H1 (cell line): ENCODE results near the gene ASXL2. TPM values are rescaled to one million over a fixed set of nuclear protein-coding genes. Genes with fewer than 3 reads are reported as not detected.

ENCODE experiments used
- SAP30 ChIP-seq: fragments of 300-600 bp; sonication (generic); IDR thresholded peaks from 2 replicates; pipeline ENCODE4 v1.7.1; 2012; ENCODE audit warnings: low read length, moderate library complexity, mild to moderate bottlenecking, inconsistent platforms; ENCODE audit not compliant: insufficient read depth, insufficient replicate concordance
- polyA plus RNA-seq, 7 experiments: library from polyadenylated mRNA; depleted of rRNA in 3 of 7; stranded (reverse) in 5 of 7; unstranded in 2 of 7; fragments of >200 nt in 5 of 7; fragments of 200-250 nt in 2 of 7; gene quantifications; 1 replicate in 5 of 7; 2 replicates in 1 of 7; 4 replicates in 1 of 7; pipeline versions ENCODE4 v1.2.1 to v1.2.3, GENCODE V29; 2011 to 2013; ENCODE audit warnings: missing spikeins in 2 of 7, mixed read lengths in 2 of 7
- total RNA-seq: library from RNA; stranded (reverse); fragmentation: NEBNext Ultra II Directional; extraction: Animal tissue kit (Norgen Biotek cat#: 25700); gene quantifications from 2 replicates; pipeline ENCODE4 v1.2.1, GENCODE V29; 2021

Gene ASXL2
- total and polyA plus RNA-seq, 2 of the 8 experiments (the other 6 are each of a cell fraction or from before 2014, with no cell fraction given), result 7.2 to 41.3 TPM

GRCh38 chr2:25887624-25888242 is 9.4 kb upstream of the ASXL2 start (continued):
- TF ChIP-seq SAP30, result no peak
